ENCODE data around the gene SMCO1. TPM values are rescaled to one million over a fixed set of nuclear protein-coding genes. Genes with fewer than 3 reads are reported as not detected.

The SMCO1 gene
- total RNA-seq, 6 experiments from 2014 or later, result not detected

DNA sequence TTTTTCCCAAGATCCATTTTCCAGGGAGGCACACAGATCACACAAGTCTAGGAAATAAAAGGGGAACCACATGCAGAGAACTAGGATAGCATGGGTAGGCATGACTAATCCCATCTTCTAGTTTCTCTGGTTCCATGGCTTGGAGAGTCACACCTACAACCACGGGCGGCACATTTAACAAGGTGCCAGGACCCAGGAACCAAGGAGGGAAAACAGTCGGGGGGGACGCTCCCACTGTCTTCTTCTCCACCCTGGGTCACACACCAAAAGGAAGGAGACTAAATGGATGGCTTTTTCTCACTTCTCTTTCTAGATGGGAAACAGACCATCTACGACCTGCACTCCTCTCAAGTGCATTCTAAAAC is 4.6 kb upstream of the SMCO1 start:
- Mint-ChIP-seq H3K4me1 (ENCODE audit: low read depth) (peaks cover 11% of the 10 kb centered on the region; the same call in 1 of the 2 replicates), H3K4me3 (no peak overlapping the region), H3K36me3 (ENCODE audit: low read depth) (peaks cover 5% of the 10 kb centered on the region; the same call in 1 of the 2 replicates), H3K27me3 (ENCODE audit: insufficient read depth) (no peaks in the 10 kb centered on the region; the same call in 1 of the 2 replicates), H3K9me3 (peaks cover 14% of the 10 kb centered on the region; the same call in 1 of the 2 replicates), H3K27ac (no peak overlapping the region)
- no peak for DNase-seq
- TF ChIP-seq, protein P1, sequence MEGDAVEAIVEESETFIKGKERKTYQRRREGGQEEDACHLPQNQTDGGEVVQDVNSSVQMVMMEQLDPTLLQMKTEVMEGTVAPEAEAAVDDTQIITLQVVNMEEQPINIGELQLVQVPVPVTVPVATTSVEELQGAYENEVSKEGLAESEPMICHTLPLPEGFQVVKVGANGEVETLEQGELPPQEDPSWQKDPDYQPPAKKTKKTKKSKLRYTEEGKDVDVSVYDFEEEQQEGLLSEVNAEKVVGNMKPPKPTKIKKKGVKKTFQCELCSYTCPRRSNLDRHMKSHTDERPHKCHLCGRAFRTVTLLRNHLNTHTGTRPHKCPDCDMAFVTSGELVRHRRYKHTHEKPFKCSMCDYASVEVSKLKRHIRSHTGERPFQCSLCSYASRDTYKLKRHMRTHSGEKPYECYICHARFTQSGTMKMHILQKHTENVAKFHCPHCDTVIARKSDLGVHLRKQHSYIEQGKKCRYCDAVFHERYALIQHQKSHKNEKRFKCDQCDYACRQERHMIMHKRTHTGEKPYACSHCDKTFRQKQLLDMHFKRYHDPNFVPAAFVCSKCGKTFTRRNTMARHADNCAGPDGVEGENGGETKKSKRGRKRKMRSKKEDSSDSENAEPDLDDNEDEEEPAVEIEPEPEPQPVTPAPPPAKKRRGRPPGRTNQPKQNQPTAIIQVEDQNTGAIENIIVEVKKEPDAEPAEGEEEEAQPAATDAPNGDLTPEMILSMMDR (IDR thresholded peaks at IDR 0.05), result no peak

- peaks cover 16% of the 10 kb centered on the region for H3K4me1 Mint-ChIP-seq (ENCODE audit: low read depth)
- no peaks in the 10 kb centered on the region; the same call in 1 of the 2 replicates for H3K27me3 Mint-ChIP-seq (ENCODE audit: insufficient read depth)
- H3K36me3 Mint-ChIP-seq (ENCODE audit: low read depth), result peaks cover 5% of the 10 kb centered on the region; the same call in 1 of the 2 replicates
- no peak overlapping the region for H3K27ac Mint-ChIP-seq
- H3K9me3 Mint-ChIP-seq, result peaks cover 14% of the 10 kb centered on the region; the same call in 1 of the 2 replicates
- no peak overlapping the region for H3K4me3 Mint-ChIP-seq
- TF ChIP-seq, protein P1 (IDR thresholded peaks at IDR 0.05), result peak; percentile 90
- DNase-seq, result peak; percentile 45
Observed at GRCh38 chr3:196518966-196519717, 4.0 kb upstream of the SMCO1 start.

GRCh38 chr3:196517919-196518318 is 2.8 kb upstream of the SMCO1 start:
- H3K36me3 Mint-ChIP-seq (ENCODE audit: low read depth), result peaks cover 5% of the 10 kb centered on the region; the same call in 1 of the 2 replicates
- H3K27ac Mint-ChIP-seq, result no peak overlapping the region
- H3K4me3 Mint-ChIP-seq, result no peak overlapping the region
- H3K9me3 Mint-ChIP-seq, result peaks cover 14% of the 10 kb centered on the region; the same call in 1 of the 2 replicates
- H3K27me3 Mint-ChIP-seq (ENCODE audit: insufficient read depth), result no peaks in the 10 kb centered on the region; the same call in 1 of the 2 replicates
- TF ChIP-seq, protein P1 (IDR thresholded peaks at IDR 0.05), result no peak
- no peak for DNase-seq
- peaks cover 22% of the 10 kb centered on the region for H3K4me1 Mint-ChIP-seq (ENCODE audit: low read depth)

GRCh38 chr3:196517162-196517800 is 2.1 kb upstream of the SMCO1 start:
- Mint-ChIP-seq H3K27ac (no peak overlapping the region), H3K36me3 (ENCODE audit: low read depth) (peaks cover 5% of the 10 kb centered on the region; the same call in 1 of the 2 replicates), H3K9me3 (peaks cover 14% of the 10 kb centered on the region; the same call in 1 of the 2 replicates), H3K4me1 (ENCODE audit: low read depth) (peaks cover 22% of the 10 kb centered on the region), H3K27me3 (ENCODE audit: insufficient read depth) (no peaks in the 10 kb centered on the region; the same call in 1 of the 2 replicates), H3K4me3 (no peak overlapping the region)
- TF ChIP-seq, protein P1 (IDR thresholded peaks at IDR 0.05), result no peak
- no peak for DNase-seq

- H3K4me3 Mint-ChIP-seq, result peak overlapping the region; percentile 3
- DNase-seq, result no peak
- H3K27ac Mint-ChIP-seq, result no peak overlapping the region; the same call in 1 of the 2 replicates
- H3K36me3 Mint-ChIP-seq (ENCODE audit: low read depth), result peaks cover under 1% of the 10 kb centered on the region; the same call in 1 of the 2 replicates
- peaks cover 2% of the 10 kb centered on the region; the same call in 1 of the 2 replicates for H3K9me3 Mint-ChIP-seq
- H3K27me3 Mint-ChIP-seq (ENCODE audit: insufficient read depth), result no peaks in the 10 kb centered on the region; the same call in 1 of the 2 replicates
- TF ChIP-seq, protein P1 (IDR thresholded peaks at IDR 0.05), result no peak
- H3K4me1 Mint-ChIP-seq (ENCODE audit: low read depth), result peaks cover 22% of the 10 kb centered on the region
Observed at GRCh38 chr3:196514350-196514716, 813 bp downstream of the SMCO1 start.

Data from HFFc6 (cell line).